ENCODE results near the gene UBR4.
"Not testable (repeated sequence)": the region's sequence is repeated elsewhere in the genome, so short reads cannot be mapped to it uniquely, and the experiment has no call there.

- not testable (repeated sequence) for TF ChIP-seq POLR2A (IDR thresholded peaks at IDR 0.05)
- TF ChIP-seq, protein P1, sequence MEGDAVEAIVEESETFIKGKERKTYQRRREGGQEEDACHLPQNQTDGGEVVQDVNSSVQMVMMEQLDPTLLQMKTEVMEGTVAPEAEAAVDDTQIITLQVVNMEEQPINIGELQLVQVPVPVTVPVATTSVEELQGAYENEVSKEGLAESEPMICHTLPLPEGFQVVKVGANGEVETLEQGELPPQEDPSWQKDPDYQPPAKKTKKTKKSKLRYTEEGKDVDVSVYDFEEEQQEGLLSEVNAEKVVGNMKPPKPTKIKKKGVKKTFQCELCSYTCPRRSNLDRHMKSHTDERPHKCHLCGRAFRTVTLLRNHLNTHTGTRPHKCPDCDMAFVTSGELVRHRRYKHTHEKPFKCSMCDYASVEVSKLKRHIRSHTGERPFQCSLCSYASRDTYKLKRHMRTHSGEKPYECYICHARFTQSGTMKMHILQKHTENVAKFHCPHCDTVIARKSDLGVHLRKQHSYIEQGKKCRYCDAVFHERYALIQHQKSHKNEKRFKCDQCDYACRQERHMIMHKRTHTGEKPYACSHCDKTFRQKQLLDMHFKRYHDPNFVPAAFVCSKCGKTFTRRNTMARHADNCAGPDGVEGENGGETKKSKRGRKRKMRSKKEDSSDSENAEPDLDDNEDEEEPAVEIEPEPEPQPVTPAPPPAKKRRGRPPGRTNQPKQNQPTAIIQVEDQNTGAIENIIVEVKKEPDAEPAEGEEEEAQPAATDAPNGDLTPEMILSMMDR (IDR thresholded peaks at IDR 0.05), result not testable (repeated sequence)
These were observed 46.2 kb upstream of the UBR4 start for GRCh38 chr1:19256301-19256700.

All from Peyer's patch (tissue), 4 donors.